ENCODE measurements around the gene GIPC2. TPM values are rescaled to one million over a fixed set of nuclear protein-coding genes. Genes with fewer than 3 reads are reported as not detected.

The GIPC2 gene
- total and polyA plus RNA-seq, 2 of the 4 experiments (the other 2 are of a cell fraction), result 0.07 to 0.18 TPM

DNA sequence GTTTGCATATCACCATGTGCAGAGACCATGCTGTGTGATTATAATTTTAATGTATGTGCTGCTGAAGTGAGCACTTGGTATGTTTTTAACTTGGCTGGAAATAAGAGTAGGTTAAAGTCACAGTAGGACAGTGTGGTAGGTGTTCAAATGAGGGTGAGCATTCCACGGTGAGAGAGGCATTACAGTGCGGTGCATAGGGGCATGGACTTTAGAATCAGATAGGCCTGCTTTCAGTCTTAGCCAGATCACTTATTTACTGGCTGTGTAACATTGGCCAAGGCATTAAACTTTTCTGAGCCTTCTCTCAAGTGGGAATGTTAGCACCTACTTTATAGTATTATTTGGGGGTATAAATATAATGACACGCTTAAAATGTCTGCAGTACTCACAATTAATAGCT lies 43.2 kb downstream of the GIPC2 start:
- CTCF ChIA-PET, result interaction anchor here (0.9 kb wide), 1 partner anchor 11 kb away, joined by 3 read pairs; no protein-coding TSS in a partner anchor
- Histone ChIP-seq H4K5ac (ENCODE audit: low read depth, low read length) (no peak overlapping the region), H2BK15ac (ENCODE audit: low read depth, low read length) (no peak overlapping the region), H3K4me2 (ENCODE audit: low read depth, low read length) (no peak overlapping the region), H2BK120ac (ENCODE audit: low read depth, low read length) (no peak overlapping the region), H3K27me3 (ENCODE audit: control insufficient read depth, insufficient read depth, low read length) (no peaks in the 10 kb centered on the region), H3K4me1 (ENCODE audit: control insufficient read depth, insufficient read depth, low read length) (no peaks in the 10 kb centered on the region), H4K91ac (ENCODE audit: insufficient read depth, low read depth, low read length) (no peak overlapping the region), H3K56ac (ENCODE audit: extremely low read depth, insufficient read depth, low read length) (no peak overlapping the region), H3K18ac (ENCODE audit: low read depth, low read length) (no peak overlapping the region), H3K36me3 (ENCODE audit: control insufficient read depth, insufficient read depth, low read length) (no peaks in the 10 kb centered on the region), H2BK20ac (ENCODE audit: low read depth, low read length) (peak overlapping the region; percentile 9; the same call in 1 of the 2 replicates), H3K27ac (ENCODE audit: insufficient read depth, low read length) (no peak overlapping the region), H2AK5ac (ENCODE audit: low read depth, low read length) (no peak overlapping the region), H2AFZ (replicated peaks; ENCODE audit: low read length, poor library complexity) (no peak overlapping the region), H2AK9ac (replicated peaks; ENCODE audit: low read depth, low read length, poor library complexity) (no peak overlapping the region), H3K79me1 (ENCODE audit: low read depth in 1 of 2, low read length in 2 of 2) (no peaks in the 10 kb centered on the region), H3K14ac (replicated peaks; ENCODE audit: low read depth, low read length) (0 out of 2 replicates have a peak overlapping the region, but pooled peaks have one; percentile 58), H4K20me1 (ENCODE audit: insufficient read depth, low read length) (no peaks in the 10 kb centered on the region), H4K8ac (ENCODE audit: low read depth in 2 of 2, low read length in 2 of 2) (no peak overlapping the region), H2BK5ac (ENCODE audit: low read depth, low read length, poor library complexity, severe bottlenecking) (no peak overlapping the region), H3K23ac (ENCODE audit: low read depth, low read length) (no peak overlapping the region), H3K9me1 (ENCODE audit: insufficient read depth, low read length) (no peaks in the 10 kb centered on the region), H3K4me3 (ENCODE audit: insufficient read depth, low read depth, low read length) (no peak overlapping the region), H3K9ac (ENCODE audit: low read depth, low read length) (no peak overlapping the region), H3K4ac (ENCODE audit: low read depth, low read length) (no peak overlapping the region), H3K9me3 (ENCODE audit: control insufficient read depth, insufficient read depth, low read length) (peaks cover 2% of the 10 kb centered on the region; the same call in 1 of the 2 replicates)
- BruUV-seq (replicated peaks), result no TSS peak
- dilution Hi-C loops (cut with HindIII; ENCODE audit: low sequenced_read_pairs, unreplicated experiment), result no loop called here
- 100% methylated on average over 2 of the region's 3 CpGs; no CpG with 5 or more reads in 1 of the 2 experiments for WGBS, 2 experiments (ENCODE audit: extremely low coverage in 2 of 2, insufficient read length in 1 of 2)
- TF ChIP-seq RCOR1 (IDR thresholded peaks at IDR 0.05; ENCODE audit: insufficient replicate concordance, low read length) (no peak), MAZ (IDR thresholded peaks at IDR 0.05; ENCODE audit: borderline replicate concordance, low read depth, low read length) (no peak), MAFK (IDR thresholded peaks at IDR 0.05; ENCODE audit: low read depth, low read length) (no peak)
- TF ChIP-seq, protein P1, sequence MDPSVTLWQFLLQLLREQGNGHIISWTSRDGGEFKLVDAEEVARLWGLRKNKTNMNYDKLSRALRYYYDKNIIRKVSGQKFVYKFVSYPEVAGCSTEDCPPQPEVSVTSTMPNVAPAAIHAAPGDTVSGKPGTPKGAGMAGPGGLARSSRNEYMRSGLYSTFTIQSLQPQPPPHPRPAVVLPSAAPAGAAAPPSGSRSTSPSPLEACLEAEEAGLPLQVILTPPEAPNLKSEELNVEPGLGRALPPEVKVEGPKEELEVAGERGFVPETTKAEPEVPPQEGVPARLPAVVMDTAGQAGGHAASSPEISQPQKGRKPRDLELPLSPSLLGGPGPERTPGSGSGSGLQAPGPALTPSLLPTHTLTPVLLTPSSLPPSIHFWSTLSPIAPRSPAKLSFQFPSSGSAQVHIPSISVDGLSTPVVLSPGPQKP (IDR thresholded peaks at IDR 0.05; ENCODE audit: borderline replicate concordance, low read depth, low read length), result no peak
- DNase-seq (no peak), ATAC-seq (ENCODE audit: low read depth) (no peak)
- intact Hi-C loops (cut with micrococcal nuclease), result no loop called here
- in situ Hi-C loops (cut with MboI; ENCODE audit: low sequenced_read_pairs), result no loop called here
- POLR2A ChIA-PET (ENCODE audit: unreplicated experiment), result no interaction called here

All from IMR-90 (cell line).